Neural cell (in vitro differentiated cells): ENCODE measurements around the gene BPIFB6. TPM values are rescaled to one million over a fixed set of nuclear protein-coding genes. Genes with fewer than 3 reads are reported as not detected.

Experiments
- H2AFZ ChIP-seq: fragments of 200-600, 300-800 bp; sonication (generic), shearing (Covaris generic); 2 replicates; pipeline ENCODE4 v1.6.0; 2014; ENCODE audit warnings: low read depth, mild to moderate bottlenecking, antibody characterized with exemption, low read length, moderate library complexity
- H3F3A ChIP-seq: fragments of 200-600 bp; shearing (Covaris generic); 2 replicates; pipeline ENCODE4 v1.6.1; 2016; ENCODE audit warnings: mild to moderate bottlenecking, moderate library complexity, mixed read lengths, antibody characterized with exemption, low read length; ENCODE audit not compliant: insufficient read depth, poor library complexity, severe bottlenecking
- H3K27ac ChIP-seq: fragments of 200-600, 300-800 bp; sonication (generic), shearing (Covaris generic); 2 replicates; pipeline ENCODE4 v1.5.1; 2014; ENCODE audit warnings: mild to moderate bottlenecking, low read length, moderate library complexity
- H3K27me3 ChIP-seq: fragments of 300-800, 200-600 bp; sonication (generic), shearing (Covaris generic); 2 replicates; pipeline ENCODE4 v1.6.0; 2014; ENCODE audit warnings: mild to moderate bottlenecking, low read depth, low read length, moderate library complexity; ENCODE audit not compliant: insufficient read depth
- H3K36me3 ChIP-seq: fragments of 300-800, 200-600 bp; sonication (generic), shearing (Covaris generic); 2 replicates; pipeline ENCODE4 v1.5.1; 2014; ENCODE audit warnings: mild to moderate bottlenecking, antibody characterized with exemption, low read length, moderate library complexity; ENCODE audit not compliant: insufficient read depth
- H3K4me2 ChIP-seq: fragments of 300-800, 200-600 bp; sonication (generic), shearing (Covaris generic); 2 replicates; pipeline ENCODE4 v1.6.0; 2014; ENCODE audit warnings: mild to moderate bottlenecking, low read length
- H3K4me3 ChIP-seq: fragments of 300-800, 200-600 bp; sonication (generic), shearing (Covaris generic); 2 replicates; pipeline ENCODE4 v1.5.1; 2014; ENCODE audit warnings: mild to moderate bottlenecking, low read length, moderate library complexity
- H3K79me2 ChIP-seq: fragments of 200-600 bp; shearing (Covaris generic); replicated peaks from 2 replicates; pipeline ENCODE4 v1.6.0; 2014; ENCODE audit warnings: mild to moderate bottlenecking, low read length, moderate library complexity; ENCODE audit not compliant: insufficient read depth
- H3K9ac ChIP-seq: fragments of 300-800, 200-600 bp; sonication (generic), shearing (Covaris generic); 2 replicates; pipeline ENCODE4 v1.6.1; 2016; ENCODE audit warnings: mild to moderate bottlenecking, low read length, mixed read lengths
- H3K9me2 ChIP-seq: fragments of 200-600 bp; shearing (Covaris generic); 2 replicates; pipeline ENCODE4 v1.6.1; 2016; ENCODE audit warnings: mild to moderate bottlenecking, low read length, mixed read lengths; ENCODE audit not compliant: insufficient read depth
- H3K9me3 ChIP-seq: fragments of 200-600, 300-800 bp; sonication (generic), shearing (Covaris generic); 2 replicates; pipeline ENCODE4 v1.6.1; 2016; ENCODE audit warnings: mild to moderate bottlenecking, mixed run types, low read length, moderate library complexity, mixed read lengths
- H4K20me1 ChIP-seq: fragments of 200-600 bp; shearing (Covaris generic); 2 replicates; pipeline ENCODE4 v1.6.1; 2016; ENCODE audit warnings: mild to moderate bottlenecking, mixed run types; ENCODE audit not compliant: insufficient read depth
- EP300 ChIP-seq: fragments of 450-650 bp; conservative IDR thresholded peaks from 2 replicates; pipeline ENCODE4 v1.6.1; 2014; ENCODE audit warnings: antibody characterized with exemption, mild to moderate bottlenecking, moderate library complexity; ENCODE audit not compliant: poor library complexity, severe bottlenecking
- EZH2 ChIP-seq: fragments of 200-600, 300-800 bp; shearing (Covaris generic), sonication (generic); IDR thresholded peaks from 2 replicates; pipeline ENCODE4 v1.6.1; 2014; ENCODE audit warnings: antibody characterized with exemption, low read length, borderline replicate concordance, mild to moderate bottlenecking; ENCODE audit not compliant: insufficient read depth, poor library complexity, severe bottlenecking
- MXI1 ChIP-seq: fragments of 450-650 bp; conservative IDR thresholded peaks from 2 replicates; pipeline ENCODE4 v1.6.1; 2014; ENCODE audit warnings: antibody characterized with exemption, mild to moderate bottlenecking; ENCODE audit not compliant: poor library complexity, severe bottlenecking
- POLR2AphosphoS5 ChIP-seq: IDR thresholded peaks from 2 replicates; pipeline ENCODE4 v1.6.1; 2012
- RAD21 ChIP-seq: fragments of 450-650 bp; conservative IDR thresholded peaks from 2 replicates; pipeline ENCODE4 v1.6.1; 2014; ENCODE audit warnings: antibody characterized with exemption, mild to moderate bottlenecking, moderate library complexity
- polyA plus RNA-seq: library from polyadenylated mRNA; depleted of rRNA; stranded (reverse); fragments of >200 nt; gene quantifications from 2 replicates; pipeline ENCODE4 v1.2.3, GENCODE V29; 2014
- TF ChIP-seq, protein P1 (sequence below): IDR thresholded peaks from 2 replicates; pipeline ENCODE4 v1.6.1; 2012; ENCODE audit warnings: borderline replicate concordance

BPIFB6 gene
- polyA plus RNA-seq, 1 donor from 2014 or later: not detected

DNA sequence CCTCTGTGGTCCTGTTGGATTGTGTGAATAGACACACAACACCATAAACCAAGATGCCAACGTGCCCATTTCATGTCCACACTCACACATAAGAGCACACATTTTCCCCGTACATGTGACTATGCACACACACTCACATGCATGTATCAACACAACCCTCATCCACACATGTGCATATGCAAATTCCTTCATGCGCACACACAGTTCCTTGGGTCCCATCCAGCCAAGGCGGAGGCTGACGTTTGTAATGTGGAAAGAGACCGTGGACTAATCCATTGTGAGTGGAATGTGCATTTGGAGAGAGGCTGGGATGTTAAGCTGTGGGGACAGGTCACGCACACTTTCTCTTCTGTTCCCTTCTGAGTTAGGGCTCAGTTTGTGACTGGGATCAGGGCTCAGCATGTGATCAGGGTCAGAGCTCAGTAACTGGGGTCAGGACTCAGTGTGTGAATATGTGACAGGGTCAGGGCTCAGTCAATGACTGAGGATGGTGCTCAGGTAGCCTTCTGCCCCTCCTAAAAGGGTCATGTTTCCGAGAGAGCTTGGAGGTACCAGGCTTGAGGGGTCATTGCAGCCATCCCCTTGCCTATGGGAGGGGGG lies 24.6 kb upstream of the BPIFB6 start:
- Histone ChIP-seq H3K9me3 (peaks cover 3% of the 10 kb centered on the region), H3F3A (no peaks in the 10 kb centered on the region), H2AFZ (no peak overlapping the region), H3K79me2 (no peaks in the 10 kb centered on the region), H3K4me3 (no peak overlapping the region), H3K27me3 (no peaks in the 10 kb centered on the region), H3K9ac (no peak overlapping the region), H3K36me3 (no peaks in the 10 kb centered on the region), H3K9me2 (no peaks in the 10 kb centered on the region), H4K20me1 (no peaks in the 10 kb centered on the region), H3K27ac (no peak overlapping the region), H3K4me2 (no peak overlapping the region)
- no peak for TF ChIP-seq EP300
- TF ChIP-seq POLR2AphosphoS5: no peak
- no peak for TF ChIP-seq EZH2

DNA sequence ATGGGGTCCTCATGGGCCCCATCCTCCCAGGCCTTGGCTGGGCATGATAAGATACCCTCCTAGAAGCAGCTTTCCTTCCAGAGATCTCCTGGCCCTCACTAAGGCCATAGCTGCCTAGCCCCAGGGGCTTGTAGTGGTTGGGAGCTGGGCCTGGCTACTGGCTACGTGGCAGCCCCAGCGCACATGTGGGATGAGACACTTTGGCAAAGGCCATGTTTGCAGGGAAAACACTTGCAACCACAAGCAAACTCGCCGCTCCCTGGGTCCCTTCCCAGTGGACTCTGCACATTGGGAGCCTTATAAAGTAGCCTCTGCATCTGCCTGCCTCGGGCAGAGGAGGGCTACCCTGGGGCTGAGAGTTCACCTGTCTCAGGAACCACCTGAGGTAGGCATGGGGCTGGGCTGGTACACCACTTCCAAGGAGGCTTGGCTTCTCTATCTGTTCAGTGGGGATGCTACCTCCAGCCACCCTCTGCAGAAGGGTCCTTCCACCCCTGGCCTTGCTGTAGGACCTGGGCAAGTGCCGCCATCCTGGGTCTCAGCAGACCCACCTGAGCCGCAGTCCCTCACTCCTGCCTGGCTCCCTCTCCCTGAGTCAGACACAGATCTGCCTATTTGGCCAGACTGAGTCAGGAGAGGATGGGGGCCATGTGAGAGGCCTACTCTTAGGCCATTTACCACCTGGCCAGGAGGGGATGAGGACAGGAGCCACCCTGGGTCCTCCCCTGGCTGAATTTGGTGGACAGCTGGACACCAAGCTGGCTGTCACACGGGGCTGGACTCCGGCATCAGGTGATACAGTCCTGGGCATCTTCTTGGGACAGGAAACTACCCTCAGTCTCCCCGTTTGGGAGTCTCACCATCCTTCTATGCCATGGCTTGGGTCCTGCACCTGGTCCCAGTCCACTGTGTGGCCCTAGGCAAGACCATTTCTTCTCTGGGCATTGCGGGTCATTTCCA lies 23.8 kb upstream of the BPIFB6 start, which contains the start of gene BPIFB2:
TSS of gene BPIFB2 (plus strand) at position 329 of the 960 bp plus-strand sequence. CDS start 871 bp downstream, outside the sequence.
- H3K9me2 ChIP-seq: no peaks in the 10 kb centered on the region
- H3K9ac ChIP-seq: no peak within 1 kb of the TSS
- H4K20me1 ChIP-seq: no peaks in the 10 kb centered on the region
- no peak within 1 kb of the TSS for H3K4me3 ChIP-seq
- H3F3A ChIP-seq: no peaks in the 10 kb centered on the region
- H3K27ac ChIP-seq: no peak within 1 kb of the TSS
- H3K36me3 ChIP-seq: no peaks in the 10 kb centered on the region
- H3K27me3 ChIP-seq: no peaks in the 10 kb centered on the region
- H3K79me2 ChIP-seq: no peaks in the 10 kb centered on the region
- no peak within 1 kb of the TSS for H3K4me2 ChIP-seq
- H2AFZ ChIP-seq: no peak within 1 kb of the TSS
- TF ChIP-seq MXI1 (no peak), RAD21 (no peak), EZH2 (no peak)
- TF ChIP-seq, protein P1, sequence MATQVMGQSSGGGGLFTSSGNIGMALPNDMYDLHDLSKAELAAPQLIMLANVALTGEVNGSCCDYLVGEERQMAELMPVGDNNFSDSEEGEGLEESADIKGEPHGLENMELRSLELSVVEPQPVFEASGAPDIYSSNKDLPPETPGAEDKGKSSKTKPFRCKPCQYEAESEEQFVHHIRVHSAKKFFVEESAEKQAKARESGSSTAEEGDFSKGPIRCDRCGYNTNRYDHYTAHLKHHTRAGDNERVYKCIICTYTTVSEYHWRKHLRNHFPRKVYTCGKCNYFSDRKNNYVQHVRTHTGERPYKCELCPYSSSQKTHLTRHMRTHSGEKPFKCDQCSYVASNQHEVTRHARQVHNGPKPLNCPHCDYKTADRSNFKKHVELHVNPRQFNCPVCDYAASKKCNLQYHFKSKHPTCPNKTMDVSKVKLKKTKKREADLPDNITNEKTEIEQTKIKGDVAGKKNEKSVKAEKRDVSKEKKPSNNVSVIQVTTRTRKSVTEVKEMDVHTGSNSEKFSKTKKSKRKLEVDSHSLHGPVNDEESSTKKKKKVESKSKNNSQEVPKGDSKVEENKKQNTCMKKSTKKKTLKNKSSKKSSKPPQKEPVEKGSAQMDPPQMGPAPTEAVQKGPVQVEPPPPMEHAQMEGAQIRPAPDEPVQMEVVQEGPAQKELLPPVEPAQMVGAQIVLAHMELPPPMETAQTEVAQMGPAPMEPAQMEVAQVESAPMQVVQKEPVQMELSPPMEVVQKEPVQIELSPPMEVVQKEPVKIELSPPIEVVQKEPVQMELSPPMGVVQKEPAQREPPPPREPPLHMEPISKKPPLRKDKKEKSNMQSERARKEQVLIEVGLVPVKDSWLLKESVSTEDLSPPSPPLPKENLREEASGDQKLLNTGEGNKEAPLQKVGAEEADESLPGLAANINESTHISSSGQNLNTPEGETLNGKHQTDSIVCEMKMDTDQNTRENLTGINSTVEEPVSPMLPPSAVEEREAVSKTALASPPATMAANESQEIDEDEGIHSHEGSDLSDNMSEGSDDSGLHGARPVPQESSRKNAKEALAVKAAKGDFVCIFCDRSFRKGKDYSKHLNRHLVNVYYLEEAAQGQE: no peak
- peaks cover 3% of the 10 kb centered on the region for H3K9me3 ChIP-seq
